Prostate gland (tissue), 2 donors: Measurements from ENCODE around the gene STK10.

ENCODE experiments used
- POLR2A ChIP-seq: fragments of 450-650 bp; IDR thresholded peaks from one replicate; pipeline ENCODE4 v1.6.1; 2016; ENCODE audit warnings: antibody characterized with exemption, mild to moderate bottlenecking
- TF ChIP-seq, protein P1 (sequence below), 4 experiments: fragments of 200-600 bp in 2 of 4; fragments of 450-650 bp in 2 of 4; sonication (generic) in 2 of 4; IDR thresholded peaks; 1 replicate in 3 of 4; 2 replicates in 1 of 4; pipeline ENCODE4 v1.5.1; 2016 to 2019; ENCODE audit warnings: antibody characterized with exemption in 4 of 4, mild to moderate bottlenecking in 2 of 4, moderate library complexity in 2 of 4

DNA sequence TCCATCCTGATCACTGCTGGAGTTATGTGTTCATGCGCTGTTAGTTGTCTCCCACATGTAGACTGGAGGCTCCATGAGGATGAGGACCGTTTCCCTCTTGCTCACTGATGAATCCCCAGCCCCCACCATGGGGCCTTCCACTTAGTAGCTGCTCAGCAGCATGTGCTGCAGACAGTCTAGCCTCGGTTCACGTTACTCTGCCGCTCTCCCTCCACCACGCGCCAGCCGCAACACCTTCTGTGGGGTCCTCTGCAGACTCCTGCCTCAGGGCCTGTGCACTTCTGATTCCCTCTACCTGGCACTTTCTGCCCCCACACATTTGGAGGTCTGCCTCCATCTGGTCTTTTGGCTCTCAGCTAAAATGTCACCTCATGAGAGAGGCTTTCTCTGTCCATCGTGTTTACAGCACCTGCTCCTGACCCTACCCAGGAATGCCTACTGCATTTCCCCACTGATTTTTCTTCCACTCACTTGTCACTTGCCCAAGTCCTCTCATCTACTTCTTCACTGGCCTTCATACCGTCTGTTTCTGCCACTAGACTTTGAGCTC, 36.3 kb downstream of the STK10 start:
- TF ChIP-seq POLR2A = no peak
- TF ChIP-seq, protein P1, sequence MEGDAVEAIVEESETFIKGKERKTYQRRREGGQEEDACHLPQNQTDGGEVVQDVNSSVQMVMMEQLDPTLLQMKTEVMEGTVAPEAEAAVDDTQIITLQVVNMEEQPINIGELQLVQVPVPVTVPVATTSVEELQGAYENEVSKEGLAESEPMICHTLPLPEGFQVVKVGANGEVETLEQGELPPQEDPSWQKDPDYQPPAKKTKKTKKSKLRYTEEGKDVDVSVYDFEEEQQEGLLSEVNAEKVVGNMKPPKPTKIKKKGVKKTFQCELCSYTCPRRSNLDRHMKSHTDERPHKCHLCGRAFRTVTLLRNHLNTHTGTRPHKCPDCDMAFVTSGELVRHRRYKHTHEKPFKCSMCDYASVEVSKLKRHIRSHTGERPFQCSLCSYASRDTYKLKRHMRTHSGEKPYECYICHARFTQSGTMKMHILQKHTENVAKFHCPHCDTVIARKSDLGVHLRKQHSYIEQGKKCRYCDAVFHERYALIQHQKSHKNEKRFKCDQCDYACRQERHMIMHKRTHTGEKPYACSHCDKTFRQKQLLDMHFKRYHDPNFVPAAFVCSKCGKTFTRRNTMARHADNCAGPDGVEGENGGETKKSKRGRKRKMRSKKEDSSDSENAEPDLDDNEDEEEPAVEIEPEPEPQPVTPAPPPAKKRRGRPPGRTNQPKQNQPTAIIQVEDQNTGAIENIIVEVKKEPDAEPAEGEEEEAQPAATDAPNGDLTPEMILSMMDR (IDR thresholded peaks at IDR 0.05) = no peak
